RCC 7860 (cell line): ENCODE results near the gene SSBP2.
"Not testable (repeated sequence)": the region's sequence is repeated elsewhere in the genome, so short reads cannot be mapped to it uniquely, and the experiment has no call there.

Experiments
- DNase-seq: peaks from one replicate; pipeline ENCODE4 v3.0.0-alpha.2; 2015; ENCODE audit warnings: low spot score
- FAIRE-seq: peaks from 2 replicates; lab custom pipeline; 2012; peaks lifted over from hg19 to GRCh38; lab: Jason Lieb, UNC

SSBP2 gene

GRCh38 chr5:81606150-81606549 is 144.7 kb downstream of the SSBP2 start:
- DNase-seq (no peak), FAIRE-seq (no peak)

DNA sequence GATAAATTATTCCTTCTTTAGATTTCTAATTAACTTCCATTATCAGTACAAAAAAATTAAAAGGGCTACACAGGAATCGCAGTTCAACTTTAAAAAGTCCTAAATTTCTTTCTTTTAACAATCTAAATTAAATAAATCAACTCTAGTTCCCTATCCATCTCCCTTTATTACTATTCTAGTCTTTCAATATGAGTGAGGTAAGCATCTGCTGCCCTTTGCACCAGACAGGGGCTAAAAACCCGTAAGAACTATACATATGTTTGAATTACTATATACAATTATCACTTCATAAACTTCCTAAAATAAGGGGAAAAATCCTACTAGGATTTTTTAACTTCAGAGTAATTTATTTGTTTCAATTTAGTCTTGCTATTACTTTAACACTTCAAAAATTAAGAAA is 145.6 kb downstream of the SSBP2 start:
- no peak for FAIRE-seq
- no peak for DNase-seq

GRCh38 chr5:81604193-81604592 is 146.7 kb downstream of the SSBP2 start:
- DNase-seq (no peak), FAIRE-seq (no peak)

DNA sequence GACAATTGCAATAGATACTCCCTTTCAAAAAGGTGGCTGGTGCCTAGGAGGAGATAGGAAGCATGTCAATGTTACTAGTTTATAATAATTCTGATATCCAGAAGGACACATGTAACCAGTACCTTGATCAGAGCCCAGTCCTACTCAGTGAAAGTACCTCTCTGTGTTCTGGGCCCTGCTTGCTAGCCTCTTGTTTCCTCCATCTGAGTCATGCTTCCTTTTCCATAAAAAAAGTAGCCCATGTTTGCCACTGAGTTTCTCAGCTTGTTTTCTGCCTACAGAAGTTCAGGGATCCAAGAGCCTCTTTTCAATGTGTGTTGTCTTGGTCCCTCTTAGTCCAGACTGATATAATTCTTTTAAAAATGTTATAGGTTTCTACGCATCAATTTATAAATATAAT is 149.0 kb downstream of the SSBP2 start:
- FAIRE-seq: no peak

DNA sequence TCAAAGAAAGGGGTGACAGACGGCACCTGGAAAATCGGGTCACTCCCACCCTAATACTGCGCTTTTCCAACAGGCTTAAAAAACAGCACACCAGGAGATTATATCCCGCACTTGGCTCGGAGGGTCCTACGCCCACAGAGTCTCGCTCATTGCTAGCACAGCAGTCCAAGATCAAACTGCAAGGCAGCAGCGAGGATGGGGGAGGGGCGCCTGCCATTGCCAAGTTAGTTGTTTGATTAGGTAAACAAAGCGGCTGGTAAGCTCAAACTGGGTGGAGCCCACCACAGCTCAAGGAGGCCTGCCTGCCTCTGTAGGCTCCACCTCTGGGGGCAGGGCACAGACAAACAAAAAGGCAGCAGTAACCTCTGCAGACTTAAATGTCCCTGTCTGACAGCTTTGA is 158.8 kb downstream of the SSBP2 start:
- not testable (repeated sequence) for FAIRE-seq

More for the DNA sequence above, 149.0 kb downstream of the SSBP2 start:
- DNase-seq: no peak

DNA sequence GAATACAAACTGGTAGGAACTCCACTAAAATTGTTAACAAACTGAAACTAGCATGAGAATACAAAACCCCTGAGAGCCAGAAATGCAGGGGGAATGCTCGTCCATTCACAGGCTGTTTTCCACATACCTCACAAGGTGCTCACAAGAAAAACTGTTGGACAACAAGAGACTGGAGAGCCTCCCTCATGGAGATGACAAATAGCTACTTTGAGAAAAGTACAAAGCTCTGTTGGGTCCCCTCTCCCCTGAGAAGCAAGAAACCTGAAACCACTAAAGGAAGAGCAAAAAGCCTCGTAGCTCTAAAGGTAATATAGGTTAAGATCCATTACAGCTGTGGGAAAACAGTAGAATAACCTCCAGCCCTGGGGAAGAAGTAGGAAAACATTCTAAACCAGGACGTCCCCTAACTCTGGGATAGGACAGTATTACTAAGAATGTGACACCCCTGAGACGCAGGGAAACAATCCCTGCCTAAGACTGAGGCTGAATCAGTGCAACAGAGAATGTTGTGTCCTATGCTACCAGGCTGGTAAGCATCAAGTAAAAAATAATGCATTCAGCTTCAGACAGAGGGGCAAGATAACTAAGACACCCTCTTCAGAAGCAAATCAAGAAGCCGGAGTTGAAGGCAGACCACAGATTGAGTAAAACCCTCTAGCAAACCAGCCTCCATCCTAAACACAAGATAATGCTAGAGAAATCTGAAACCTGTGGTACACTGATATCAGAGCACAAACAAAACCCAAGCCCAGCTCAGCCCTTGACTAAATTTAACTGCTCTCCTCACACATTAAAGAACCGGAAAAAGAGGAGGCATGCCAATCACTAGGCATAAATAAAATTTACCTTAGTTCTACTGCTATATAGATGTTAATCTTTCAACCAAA is 160.2 kb downstream of the SSBP2 start:
- FAIRE-seq (no peak), DNase-seq (no peak)

More for the DNA sequence above, 158.8 kb downstream of the SSBP2 start:
- DNase-seq: not testable (repeated sequence)

DNA sequence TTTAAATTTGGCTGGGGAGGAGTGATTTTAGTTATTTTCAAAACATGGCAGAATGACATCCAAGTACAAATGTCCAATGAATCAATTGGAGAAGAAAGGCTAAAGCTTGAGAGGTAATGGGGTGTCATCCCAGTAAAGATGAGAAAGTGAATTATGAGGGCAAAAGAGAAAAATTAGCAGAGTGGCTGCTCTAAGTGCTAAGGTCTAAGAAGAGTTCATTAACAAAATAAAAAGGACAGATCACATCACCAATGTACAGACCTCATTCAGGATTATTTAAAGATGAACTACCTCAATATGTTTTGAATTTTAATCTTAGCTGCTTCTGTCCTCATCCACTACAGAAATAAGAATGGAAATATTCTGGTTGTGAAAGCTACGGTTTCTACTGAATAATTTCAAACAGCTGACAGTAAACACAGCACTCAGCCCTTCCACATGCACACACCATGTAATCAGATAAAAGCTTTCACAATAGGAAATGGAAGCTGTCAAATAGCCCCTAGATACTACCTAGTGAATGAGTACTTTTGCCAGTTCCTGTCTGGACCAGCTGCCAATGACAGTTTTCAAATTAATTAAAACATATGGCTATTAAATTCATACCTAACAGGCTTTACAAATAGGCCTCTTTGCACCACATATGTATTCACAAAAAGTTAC is 171.5 kb downstream of the SSBP2 start:
- FAIRE-seq (no peak), DNase-seq (no peak)

DNA sequence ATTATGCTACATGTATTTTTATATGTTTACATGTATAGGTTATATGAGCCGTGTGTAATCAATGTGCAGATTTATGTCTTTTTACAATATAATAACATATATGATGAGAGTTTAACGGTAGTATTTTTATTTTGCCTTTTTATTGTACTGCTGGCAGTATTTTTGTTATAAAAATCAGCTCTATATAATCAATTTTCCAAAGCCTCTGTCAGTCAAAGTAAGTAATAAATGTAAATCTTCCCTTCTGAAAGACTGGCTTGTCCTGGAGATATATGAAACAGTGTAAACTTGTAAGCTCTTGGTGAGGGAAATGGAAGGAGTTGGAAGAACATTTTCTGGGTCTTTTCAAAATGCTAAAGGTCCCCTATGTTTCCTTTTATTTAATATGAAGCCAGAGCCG is 173.8 kb downstream of the SSBP2 start:
- DNase-seq: no peak
- FAIRE-seq: no peak

DNA sequence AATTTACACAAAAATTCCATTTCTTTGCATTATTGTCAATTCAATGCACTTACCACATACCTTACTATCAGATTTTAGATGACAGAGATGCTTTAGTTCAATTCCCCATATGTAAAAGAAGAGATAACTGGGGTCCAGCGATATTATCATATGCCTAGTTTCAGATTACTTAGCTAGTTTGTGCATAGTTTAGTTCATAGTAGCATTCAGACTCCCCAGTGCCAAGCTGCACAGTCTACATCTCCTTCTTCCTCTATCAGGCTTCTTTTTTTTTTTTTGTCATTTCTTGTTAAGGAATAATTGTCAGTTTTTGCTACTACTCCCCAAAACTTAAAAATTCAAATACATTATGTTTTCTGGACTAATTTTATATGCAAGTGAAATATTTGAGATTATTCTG is 175.0 kb downstream of the SSBP2 start:
- FAIRE-seq (no peak), DNase-seq (no peak)

- FAIRE-seq (no peak), DNase-seq (no peak)
Measured at GRCh38 chr5:81572201-81572600, 178.7 kb downstream of the SSBP2 start.

- DNase-seq: no peak
- FAIRE-seq: no peak
Measured at GRCh38 chr5:81558188-81558587, 192.7 kb downstream of the SSBP2 start.

DNA sequence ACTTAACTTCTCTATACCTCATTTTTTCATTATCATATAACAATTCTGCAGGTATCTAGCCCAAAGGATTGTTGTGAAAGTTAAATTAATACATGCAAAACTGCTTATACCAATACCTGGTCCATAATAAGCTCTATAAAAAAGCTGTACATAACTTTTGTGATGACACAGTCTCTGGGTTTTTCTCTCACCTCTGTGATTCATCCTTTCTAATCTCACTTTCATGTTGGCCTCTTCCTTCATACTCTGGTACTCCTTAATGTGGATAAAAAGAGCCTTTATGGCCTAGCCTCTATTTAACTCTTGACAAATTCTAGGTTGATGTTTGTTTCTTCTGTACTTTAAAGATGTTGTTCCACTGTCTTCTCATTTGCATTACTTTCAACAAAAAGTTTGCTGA is 194.1 kb downstream of the SSBP2 start:
- DNase-seq (no peak), FAIRE-seq (no peak)

DNA sequence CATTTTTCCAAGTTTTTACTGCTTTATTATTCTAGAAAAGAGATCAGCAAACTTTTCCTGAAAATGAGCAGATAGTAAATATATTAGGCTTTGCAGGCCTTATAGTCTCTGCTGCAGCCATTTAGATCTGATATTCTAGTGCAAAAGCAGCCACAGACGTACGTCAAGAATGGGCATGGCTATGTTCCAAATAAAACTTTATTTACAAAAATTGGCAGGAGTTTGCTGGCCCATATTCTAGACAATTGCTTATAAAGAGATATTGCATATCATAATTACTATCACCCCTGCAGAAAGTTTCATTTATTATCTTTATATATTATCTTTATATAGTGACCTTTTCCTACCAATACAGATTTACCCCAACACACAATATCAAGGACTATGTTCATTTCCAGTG is 195.0 kb downstream of the SSBP2 start:
- DNase-seq (no peak), FAIRE-seq (no peak)

GRCh38 chr5:81554647-81555046 is 196.2 kb downstream of the SSBP2 start:
- DNase-seq: no peak
- FAIRE-seq: no peak

DNA sequence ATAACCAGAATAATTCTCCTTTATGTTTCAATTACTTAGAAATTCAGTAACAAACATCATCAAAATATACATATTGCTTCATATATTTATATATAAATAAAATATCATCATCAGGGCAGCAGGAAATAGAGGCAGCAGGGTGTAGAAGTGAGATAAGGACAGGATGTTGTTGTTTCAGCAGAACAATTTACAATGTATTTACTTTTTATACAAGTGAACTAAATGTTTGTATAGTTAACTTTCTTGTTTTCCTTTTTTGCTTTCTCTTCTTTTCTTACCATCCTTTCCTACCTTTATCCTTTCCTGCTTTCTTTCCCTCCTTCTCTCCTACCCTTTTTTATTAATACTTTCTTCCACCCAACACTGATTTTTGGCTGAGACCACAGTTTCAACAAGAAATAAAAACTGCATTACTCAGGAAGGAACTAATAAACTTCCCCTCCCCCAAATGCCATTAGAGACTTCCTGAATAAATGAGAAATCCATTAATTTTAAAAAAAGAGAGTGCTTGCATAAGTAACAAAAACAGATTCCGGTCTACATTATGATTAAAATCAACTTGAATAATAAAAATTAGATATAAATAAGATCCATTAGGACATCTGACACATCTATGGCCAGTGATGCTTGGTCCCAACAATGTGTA is 197.2 kb downstream of the SSBP2 start:
- FAIRE-seq (no peak), DNase-seq (no peak)

DNA sequence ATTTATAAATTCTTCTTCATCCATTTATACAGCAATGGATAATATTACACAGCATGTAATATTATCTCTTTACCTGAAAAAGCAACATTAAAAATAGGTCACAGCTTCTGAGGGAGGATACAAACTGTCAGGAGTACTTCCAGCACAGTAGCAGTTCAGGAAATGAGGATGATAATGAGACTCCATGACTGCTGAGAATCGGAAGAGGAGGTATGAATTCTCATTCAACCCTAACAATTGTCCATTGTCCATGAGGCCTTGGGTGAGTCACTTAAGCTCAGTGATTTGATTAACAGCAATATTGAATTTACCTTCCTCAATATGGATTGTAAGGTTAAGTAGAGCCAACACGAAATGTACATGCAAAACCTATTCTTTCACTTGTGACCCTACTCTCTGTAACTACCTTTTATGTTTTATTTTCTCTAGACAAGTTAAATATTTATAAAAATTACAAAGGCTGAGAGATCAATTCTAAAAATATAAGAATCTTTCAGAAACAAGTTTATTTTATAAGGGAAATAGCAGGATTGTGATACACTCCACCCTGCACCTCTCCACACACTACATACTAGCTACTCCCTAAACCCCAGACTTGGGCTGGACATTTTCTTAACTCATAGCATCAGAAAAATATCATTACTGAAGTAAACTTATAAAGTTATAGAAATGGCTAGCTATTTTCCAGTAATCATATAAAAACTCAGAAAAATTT is 197.9 kb downstream of the SSBP2 start:
- FAIRE-seq (no peak), DNase-seq (no peak)

- no peak for DNase-seq
- no peak for FAIRE-seq
Measured at GRCh38 chr5:81549123-81549522, 201.8 kb downstream of the SSBP2 start.

DNA sequence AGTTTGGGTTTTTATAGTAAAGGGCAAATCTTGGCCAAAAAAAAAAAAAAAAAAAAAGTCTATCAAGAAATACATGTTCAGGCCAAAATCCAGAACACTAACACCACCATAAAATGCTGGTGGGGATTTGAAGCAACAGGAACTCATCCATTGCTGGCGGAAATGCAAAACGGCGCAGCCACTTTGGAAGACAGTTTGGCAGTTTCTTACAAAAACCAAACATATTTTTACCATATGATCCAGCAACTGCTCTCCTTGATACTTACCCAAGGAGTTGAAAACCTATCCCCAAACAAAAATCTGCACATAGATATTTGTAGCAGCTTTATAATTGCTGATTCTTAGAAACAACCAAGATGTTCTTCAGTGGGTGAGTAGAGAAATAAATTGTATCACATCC is 203.9 kb downstream of the SSBP2 start:
- no peak for FAIRE-seq
- no peak for DNase-seq

- DNase-seq: no peak
- no peak for FAIRE-seq
Measured at GRCh38 chr5:81545911-81546310, 205.0 kb downstream of the SSBP2 start.

DNA sequence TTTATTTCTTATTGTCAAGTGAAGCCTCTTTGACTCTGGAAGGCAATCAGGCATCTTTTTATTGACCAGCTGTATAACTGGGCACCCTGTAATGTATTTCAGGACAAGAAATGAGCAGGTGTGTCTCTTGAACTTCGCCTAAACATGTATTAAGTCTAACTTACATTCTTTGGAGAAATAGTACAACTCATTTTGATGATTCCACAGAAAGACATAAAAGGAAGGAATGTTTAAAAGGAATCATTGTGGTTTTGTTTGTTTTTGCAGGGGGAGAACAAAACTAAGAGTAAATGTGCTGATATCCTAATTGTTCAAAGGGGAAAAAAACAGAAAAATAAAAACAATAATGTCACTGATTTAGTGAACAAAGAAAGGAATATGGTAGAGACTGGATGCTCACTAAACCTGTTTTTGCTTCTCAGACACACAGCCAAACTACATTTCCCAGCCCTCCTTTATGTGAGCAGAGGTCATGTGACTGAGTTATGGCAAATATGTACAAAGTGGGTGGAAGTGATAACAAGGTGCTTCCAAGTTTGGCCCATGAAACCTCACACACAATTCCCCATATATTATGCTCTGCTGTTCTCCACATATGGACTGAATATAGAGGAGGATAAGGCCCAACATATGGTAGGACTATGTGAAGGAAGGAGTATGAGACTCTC is 206.4 kb downstream of the SSBP2 start:
- DNase-seq: no peak
- FAIRE-seq: no peak

GRCh38 chr5:81542242-81542641 is 208.7 kb downstream of the SSBP2 start:
- FAIRE-seq (no peak), DNase-seq (no peak)
